PC-9 (cell line): ENCODE data around the gene CLIP1. TPM values are rescaled to one million over a fixed set of nuclear protein-coding genes. Genes with fewer than 3 reads are reported as not detected.

Source experiments
- BruUV-seq: library from RNA; stranded (reverse); fragments of 400-500 nt; replicated peaks from 2 replicates; lab custom pipeline; 2021; lab: Mats Ljungman, UMichigan
- CTCF ChIA-PET: fragments of 300-600 bp; sonication (Branson Sonifier 250); formaldehyde crosslinking; loops from one replicate; lab custom pipeline; 2022; ENCODE audit warnings: antibody characterized with exemption; lab: Charles Lee
- POLR2A ChIA-PET: fragments of 300-600 bp; sonication (Branson Sonifier 250); formaldehyde crosslinking; loops from one replicate; lab custom pipeline; 2022; ENCODE audit warnings: antibody characterized with exemption; ENCODE audit not compliant: unreplicated experiment; lab: Charles Lee
- DNase-seq, 2 experiments: peaks; one replicate each; pipeline versions ENCODE4 v3.0.0 to v3.0.0-alpha.2; 2015 to 2022; ENCODE audit warnings: mixed read lengths in 1 of 2
- H2AFZ ChIP-seq: fragments of 200-600 bp; sonication (generic); 2 replicates; pipeline ENCODE4 v1.8.1; 2017; ENCODE audit warnings: antibody characterized with exemption
- H3F3A ChIP-seq: fragments of 200-600 bp; sonication (generic); 2 replicates; pipeline ENCODE4 v1.8.1; 2017; ENCODE audit warnings: antibody characterized with exemption, mild to moderate bottlenecking, low read depth; ENCODE audit not compliant: insufficient read depth
- H3K27ac ChIP-seq: fragments of 200-600 bp; sonication (generic); 2 replicates; pipeline ENCODE4 v1.6.1; 2016; ENCODE audit warnings: mixed run types
- H3K27me3 ChIP-seq: fragments of 200-600 bp; sonication (generic); 2 replicates; pipeline ENCODE4 v1.6.1; 2016; ENCODE audit warnings: low read depth, mixed run types; ENCODE audit not compliant: insufficient read depth
- H3K36me3 ChIP-seq: fragments of 200-600 bp; sonication (generic); 2 replicates; pipeline ENCODE4 v1.6.1; 2016; ENCODE audit warnings: low read depth, mixed run types
- H3K4me1 ChIP-seq: fragments of 200-600 bp; sonication (generic); replicated peaks from 2 replicates; pipeline ENCODE4 v1.6.1; 2016; ENCODE audit warnings: mixed run types; ENCODE audit not compliant: insufficient read depth
- H3K4me2 ChIP-seq: fragments of 200-600 bp; sonication (generic); 2 replicates; pipeline ENCODE4 v1.6.1; 2017; ENCODE audit warnings: mixed run types
- H3K4me3 ChIP-seq: fragments of 200-600 bp; sonication (generic); 2 replicates; pipeline ENCODE4 v1.6.1; 2016; ENCODE audit warnings: mixed run types
- H3K79me2 ChIP-seq: fragments of 200-600 bp; sonication (generic); 2 replicates; pipeline ENCODE4 v1.6.1; 2017; ENCODE audit warnings: low read depth, mixed run types
- H3K9me2 ChIP-seq: fragments of 200-600 bp; sonication (generic); 2 replicates; pipeline ENCODE4 v1.8.1; 2017; ENCODE audit warnings: mild to moderate bottlenecking; ENCODE audit not compliant: insufficient read depth
- H3K9me3 ChIP-seq: fragments of 200-600 bp; sonication (generic); 2 replicates; pipeline ENCODE4 v1.8.1; 2016; ENCODE audit warnings: low read depth; ENCODE audit not compliant: insufficient read depth
- H4K20me1 ChIP-seq: fragments of 200-600 bp; sonication (generic); 2 replicates; pipeline ENCODE4 v1.8.1; 2017; ENCODE audit not compliant: insufficient read depth
- CTCF ChIP-seq: fragments of 200-600 bp; sonication (generic); conservative IDR thresholded peaks from 2 replicates; pipeline ENCODE4 v1.6.1; 2017; ENCODE audit warnings: mixed run types, antibody characterized with exemption, mild to moderate bottlenecking, moderate library complexity
- EZH2 ChIP-seq: fragments of 200-600 bp; sonication (generic); IDR thresholded peaks from 2 replicates; pipeline ENCODE4 v1.8.0; 2017; ENCODE audit warnings: antibody characterized with exemption, low read depth
- intact Hi-C: fragments of 100-400 bp; cut with micrococcal nuclease; formaldehyde crosslinking; loops from one replicate; pipeline ENCODE4 v1.10.0; 2022; ENCODE audit not compliant: unreplicated experiment
- total RNA-seq: library from RNA; stranded (reverse); gene quantifications from 2 replicates; pipeline ENCODE4 v1.2.3, GENCODE V29; 2021

The CLIP1 gene
- total RNA-seq, 1 experiment from 2014 or later: 86.9 TPM

GRCh38 chr12:122348505-122348904 is 74.0 kb downstream of the CLIP1 start:
- H3K36me3 ChIP-seq: peaks cover 3% of the 10 kb centered on the region; the same call in 1 of the 2 replicates
- ChIA-PET POLR2A (interaction anchor here (0.7 kb wide), 1 partner anchor 1405 kb away, joined by 4 read pairs; no protein-coding TSS in a partner anchor), CTCF (interaction anchor here (0.8 kb wide), 1 partner anchor 125 kb away, joined by 10 read pairs; no protein-coding TSS in a partner anchor)
- no peak for DNase-seq
- no peak overlapping the region for H3K27ac ChIP-seq
- no peaks in the 10 kb centered on the region for H3K9me3 ChIP-seq
- intact Hi-C loops: no loop called here
- H3K4me2 ChIP-seq: no peak overlapping the region
- no peaks in the 10 kb centered on the region for H3K9me2 ChIP-seq
- no peaks in the 10 kb centered on the region; the same call in 1 of the 2 replicates for H3F3A ChIP-seq
- no peak overlapping the region for H2AFZ ChIP-seq
- no peak overlapping the region for H3K4me3 ChIP-seq
- no peaks in the 10 kb centered on the region for H3K4me1 ChIP-seq
- H4K20me1 ChIP-seq: no peaks in the 10 kb centered on the region
- BruUV-seq: no TSS peak
- H3K79me2 ChIP-seq: no peaks in the 10 kb centered on the region
- no peak for TF ChIP-seq CTCF
- no peak for TF ChIP-seq EZH2
- H3K27me3 ChIP-seq: no peaks in the 10 kb centered on the region

GRCh38 chr12:122346054-122346453 is 76.4 kb downstream of the CLIP1 start:
- BruUV-seq: no TSS peak
- Histone ChIP-seq H3K27me3 (no peaks in the 10 kb centered on the region), H3K27ac (no peak overlapping the region), H2AFZ (no peak overlapping the region), H3K79me2 (no peaks in the 10 kb centered on the region), H3K9me2 (no peaks in the 10 kb centered on the region), H3K36me3 (peaks cover 7% of the 10 kb centered on the region; the same call in 1 of the 2 replicates), H3K4me1 (no peaks in the 10 kb centered on the region), H3K4me2 (no peak overlapping the region), H3F3A (no peaks in the 10 kb centered on the region; the same call in 1 of the 2 replicates), H3K4me3 (no peak overlapping the region), H4K20me1 (no peaks in the 10 kb centered on the region), H3K9me3 (no peaks in the 10 kb centered on the region)
- ChIA-PET CTCF (no interaction called here), POLR2A (no interaction called here)
- intact Hi-C loops: no loop called here
- no peak for TF ChIP-seq CTCF
- no peak for TF ChIP-seq EZH2
- no peak for DNase-seq

GRCh38 chr12:122345042-122345441 is 77.4 kb downstream of the CLIP1 start:
- H3K79me2 ChIP-seq: no peaks in the 10 kb centered on the region
- H3K4me3 ChIP-seq: no peak overlapping the region
- POLR2A ChIA-PET: no interaction called here
- BruUV-seq: no TSS peak
- CTCF ChIA-PET: no interaction called here
- no peaks in the 10 kb centered on the region; the same call in 1 of the 2 replicates for H3F3A ChIP-seq
- H3K9me3 ChIP-seq: no peaks in the 10 kb centered on the region
- no peaks in the 10 kb centered on the region for H3K4me1 ChIP-seq
- H3K27me3 ChIP-seq: no peaks in the 10 kb centered on the region
- TF ChIP-seq CTCF: no peak
- TF ChIP-seq EZH2: no peak
- H3K27ac ChIP-seq: no peak overlapping the region
- H3K9me2 ChIP-seq: no peaks in the 10 kb centered on the region
- DNase-seq: no peak
- H3K36me3 ChIP-seq: peaks cover 7% of the 10 kb centered on the region; the same call in 1 of the 2 replicates
- H2AFZ ChIP-seq: no peak overlapping the region
- no peak overlapping the region for H3K4me2 ChIP-seq
- intact Hi-C loops: no loop called here
- no peaks in the 10 kb centered on the region for H4K20me1 ChIP-seq
